KOPT-K1 (cell line): Measurements from ENCODE around the gene IFT172.
"Not testable (repeated sequence)": the region's sequence is repeated elsewhere in the genome, so short reads cannot be mapped to it uniquely, and the experiment has no call there.

ENCODE experiments used
- H3K27ac ChIP-seq: fragments of 200-600 bp; sonication (generic); 2 replicates; pipeline ENCODE4 v1.5.1; 2016; ENCODE audit warnings: antibody characterized with exemption, mild to moderate bottlenecking, low read depth, low read length; ENCODE audit not compliant: poor library complexity, severe bottlenecking
- H3K36me3 ChIP-seq: fragments of 200-600 bp; sonication (generic); 2 replicates; pipeline ENCODE4 v1.5.1; 2017; ENCODE audit warnings: antibody characterized with exemption, mild to moderate bottlenecking, low read length, moderate library complexity; ENCODE audit not compliant: insufficient read depth
- H3K9me3 ChIP-seq: fragments of 200-600 bp; sonication (generic); 2 replicates; pipeline ENCODE4 v1.5.1; 2017; ENCODE audit warnings: antibody characterized with exemption, low read length, mild to moderate bottlenecking; ENCODE audit not compliant: insufficient read depth, poor library complexity, severe bottlenecking

The IFT172 gene

DNA sequence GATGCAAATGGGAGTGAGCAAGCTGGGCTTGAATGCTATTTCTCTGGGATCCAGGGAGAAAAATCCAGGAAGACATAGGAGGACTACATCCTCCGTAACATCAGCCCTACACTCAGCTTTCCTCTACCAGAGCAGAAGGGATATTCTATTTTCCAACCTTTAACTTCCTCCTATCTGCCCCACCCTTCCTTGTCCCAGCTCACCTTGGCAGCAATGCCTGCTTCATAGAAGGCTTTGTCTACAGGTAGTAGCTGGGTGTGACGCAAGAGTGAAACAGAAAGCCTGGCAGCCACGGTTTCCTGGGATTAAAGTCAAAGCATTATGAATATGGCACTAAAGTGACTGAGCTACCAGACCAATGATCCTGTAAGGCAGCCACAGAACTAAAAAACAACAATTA is 43.5 kb downstream of the IFT172 start:
- no peaks in the 10 kb centered on the region for H3K9me3 ChIP-seq
- peaks cover 27% of the 10 kb centered on the region for H3K36me3 ChIP-seq
- H3K27ac ChIP-seq, result no peak overlapping the region

DNA sequence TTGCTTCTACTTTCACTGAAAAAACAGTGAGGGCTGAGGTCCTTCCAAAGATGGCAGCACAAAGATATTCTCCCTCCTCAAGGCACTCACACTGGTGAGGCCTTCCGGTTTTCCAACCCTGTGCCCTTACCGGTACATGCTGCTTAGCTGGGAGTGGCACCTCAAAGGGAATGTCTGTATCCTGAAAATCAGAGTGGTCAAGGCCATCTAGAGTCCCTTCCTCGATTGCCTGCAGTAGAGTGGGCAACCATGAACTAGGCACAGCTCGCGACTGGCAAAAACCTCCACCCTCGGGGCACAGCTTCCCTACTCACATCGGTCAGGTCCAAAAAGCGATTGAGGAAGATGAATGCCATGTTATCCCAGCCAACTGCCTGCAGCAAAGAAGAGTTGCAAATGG is 43.9 kb downstream of the IFT172 start:
- Histone ChIP-seq H3K9me3 (no peaks in the 10 kb centered on the region), H3K36me3 (peaks cover 32% of the 10 kb centered on the region), H3K27ac (no peak overlapping the region)

DNA sequence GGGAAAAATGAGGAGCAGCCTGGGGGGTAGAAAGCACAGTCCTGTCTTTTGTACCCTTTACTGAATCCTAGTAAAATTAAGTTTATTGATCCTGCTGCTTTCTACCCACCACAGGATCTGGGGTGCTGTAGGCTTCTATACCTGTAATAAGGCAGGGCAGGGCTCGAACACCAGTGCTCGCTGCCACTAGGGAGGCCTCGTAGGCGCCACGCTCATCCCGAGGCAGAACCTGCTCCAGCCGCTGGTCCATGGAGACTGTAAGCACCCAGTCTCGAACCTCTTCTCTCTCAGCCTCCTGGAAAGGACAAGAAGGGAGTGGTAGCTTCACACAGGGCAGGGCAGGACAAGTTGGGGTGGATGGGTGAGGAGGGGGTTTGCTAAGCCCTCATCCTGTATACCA is 44.4 kb downstream of the IFT172 start:
- Histone ChIP-seq H3K9me3 (no peaks in the 10 kb centered on the region), H3K36me3 (peaks cover 36% of the 10 kb centered on the region), H3K27ac (no peak overlapping the region)

DNA sequence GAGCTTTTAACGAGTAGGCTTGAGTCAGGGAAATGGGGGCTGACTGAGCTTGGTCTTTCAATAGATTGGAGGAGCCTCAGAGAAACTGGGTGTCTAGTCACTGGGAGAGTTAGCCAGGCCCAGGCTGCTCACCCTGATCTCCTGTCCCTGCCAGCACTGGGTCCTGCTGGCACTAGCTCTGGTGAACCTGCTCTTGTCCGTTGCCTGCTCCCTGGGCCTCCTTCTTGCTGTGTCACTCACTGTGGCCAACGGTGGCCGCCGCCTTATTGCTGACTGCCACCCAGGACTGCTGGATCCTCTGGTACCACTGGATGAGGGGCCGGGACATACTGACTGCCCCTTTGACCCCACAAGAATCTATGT is 46.6 kb downstream of the IFT172 start:
- H3K36me3 ChIP-seq, result peaks cover 58% of the 10 kb centered on the region
- no peaks in the 10 kb centered on the region for H3K9me3 ChIP-seq
- H3K27ac ChIP-seq, result no peak overlapping the region

DNA sequence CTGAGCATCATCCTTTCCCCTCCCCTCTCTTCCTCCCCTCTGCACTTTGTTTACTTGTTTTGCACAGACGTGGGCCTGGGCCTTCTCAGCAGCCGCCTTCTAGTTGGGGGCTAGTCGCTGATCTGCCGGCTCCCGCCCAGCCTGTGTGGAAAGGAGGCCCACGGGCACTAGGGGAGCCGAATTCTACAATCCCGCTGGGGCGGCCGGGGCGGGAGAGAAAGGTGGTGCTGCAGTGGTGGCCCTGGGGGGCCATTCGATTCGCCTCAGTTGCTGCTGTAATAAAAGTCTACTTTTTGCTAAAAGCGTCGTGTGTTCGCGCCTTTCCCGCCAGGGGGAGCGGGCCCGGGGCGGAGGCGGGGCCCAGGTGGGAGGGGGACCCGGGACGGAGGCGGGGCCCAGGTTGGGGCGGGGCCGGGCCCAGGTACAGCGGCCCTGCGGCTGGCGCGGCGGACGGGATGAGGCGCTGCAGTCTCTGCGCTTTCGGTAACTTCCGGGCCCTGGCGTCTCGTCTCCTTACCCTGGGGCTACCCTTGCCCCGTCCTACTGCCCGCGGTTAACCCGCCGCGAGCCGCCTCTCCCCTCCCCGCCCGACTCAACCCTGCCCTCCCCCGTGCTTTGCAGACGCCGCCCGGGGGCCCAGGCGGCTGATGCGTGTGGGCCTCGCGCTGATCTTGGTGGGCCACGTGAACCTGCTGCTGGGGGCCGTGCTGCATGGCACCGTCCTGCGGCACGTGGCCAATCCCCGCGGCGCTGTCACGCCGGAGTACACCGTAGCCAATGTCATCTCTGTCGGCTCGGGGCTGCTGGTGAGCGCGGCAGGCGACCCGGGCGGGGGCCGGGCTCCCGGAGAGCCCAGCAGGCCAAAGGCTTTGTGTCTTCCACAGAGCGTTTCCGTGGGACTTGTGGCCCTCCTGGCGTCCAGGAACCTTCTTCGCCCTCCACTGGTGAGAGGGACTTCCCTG is 47.3 kb downstream of the IFT172 start, which contains the start of gene KRTCAP3:
TSS of gene KRTCAP3 (plus strand) at position 424 of the 962 bp plus-strand sequence. CDS start at position 456, 32 bp downstream.
- Histone ChIP-seq H3K27ac (no peak within 1 kb of the TSS), H3K36me3 (peaks cover 61% of the 10 kb centered on the region), H3K9me3 (no peaks in the 10 kb centered on the region)

DNA sequence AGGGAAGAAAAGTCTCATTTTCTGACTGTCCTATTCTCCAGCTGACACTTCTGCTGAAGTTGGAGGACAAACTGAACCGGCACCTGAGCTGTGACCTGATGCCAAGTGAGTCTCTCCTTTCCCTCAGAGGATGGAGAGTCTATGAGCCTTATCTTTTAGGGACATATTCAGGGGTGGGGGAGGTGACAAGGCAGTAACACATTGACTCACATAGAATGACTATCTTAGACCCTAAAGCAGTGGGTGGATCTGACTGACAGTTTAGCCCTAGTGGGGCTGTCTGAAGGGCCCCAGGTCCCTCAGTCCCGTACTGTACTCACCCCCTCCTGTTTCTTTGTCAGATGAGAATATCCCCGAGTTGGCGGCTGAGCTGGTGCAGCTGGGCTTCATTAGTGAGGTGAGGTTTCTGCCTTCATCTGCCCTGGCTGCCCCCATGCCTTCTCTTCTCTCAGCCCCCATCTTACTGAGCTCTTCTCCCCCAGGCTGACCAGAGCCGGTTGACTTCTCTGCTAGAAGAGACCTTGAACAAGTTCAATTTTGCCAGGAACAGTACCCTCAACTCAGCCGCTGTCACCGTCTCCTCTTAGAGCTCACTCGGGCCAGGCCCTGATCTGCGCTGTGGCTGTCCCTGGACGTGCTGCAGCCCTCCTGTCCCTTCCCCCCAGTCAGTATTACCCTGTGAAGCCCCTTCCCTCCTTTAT is 48.2 kb downstream of the IFT172 start:
- no peak overlapping the region for H3K27ac ChIP-seq

DNA sequence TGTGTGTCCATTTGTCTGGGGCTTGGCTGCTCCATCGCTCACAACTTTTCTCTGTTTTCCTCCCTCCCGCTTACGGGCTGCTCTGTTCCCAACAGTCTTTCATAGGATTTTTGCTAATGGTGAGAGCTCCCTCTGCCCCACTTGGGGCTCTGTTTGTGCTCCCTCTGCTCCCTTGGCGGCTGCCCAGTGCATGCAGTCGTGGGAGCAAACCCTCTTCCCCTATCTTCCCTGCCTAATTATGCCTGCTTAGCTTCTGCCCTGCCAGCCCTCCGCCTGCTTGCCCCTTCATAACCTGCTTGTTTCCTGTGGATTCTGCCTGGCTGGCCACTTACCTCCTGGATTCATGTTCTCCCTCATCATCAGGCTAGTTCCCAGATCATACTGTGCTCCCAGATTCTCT is 53.9 kb downstream of the IFT172 start:
- no peaks in the 10 kb centered on the region for H3K9me3 ChIP-seq
- H3K27ac ChIP-seq, result no peak overlapping the region
- H3K36me3 ChIP-seq, result peaks cover 86% of the 10 kb centered on the region

More for the DNA sequence above, 48.2 kb downstream of the IFT172 start:
- Histone ChIP-seq H3K36me3 (peaks cover 68% of the 10 kb centered on the region), H3K9me3 (no peaks in the 10 kb centered on the region)

DNA sequence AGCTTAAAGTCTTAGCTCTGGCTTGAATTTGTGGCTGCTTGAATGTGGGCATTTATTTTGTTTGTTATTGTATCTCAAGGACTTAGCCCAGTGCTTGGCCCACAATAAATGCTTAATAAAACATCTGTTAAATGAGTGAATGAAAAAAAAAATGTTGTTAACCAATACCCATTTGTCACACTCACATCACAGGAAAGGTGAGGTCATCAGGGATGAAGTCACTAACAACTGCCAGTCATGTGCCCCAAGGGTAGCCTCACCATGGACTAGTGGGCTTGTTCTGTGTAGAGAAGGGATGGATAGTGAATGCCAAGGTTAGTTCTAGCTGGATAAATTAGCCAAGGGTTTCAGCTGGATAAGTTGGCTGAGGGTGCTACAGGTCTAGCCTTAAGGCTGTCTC is 58.1 kb downstream of the IFT172 start:
- no peak overlapping the region for H3K27ac ChIP-seq
- peaks cover 46% of the 10 kb centered on the region for H3K36me3 ChIP-seq
- H3K9me3 ChIP-seq, result no peaks in the 10 kb centered on the region

DNA sequence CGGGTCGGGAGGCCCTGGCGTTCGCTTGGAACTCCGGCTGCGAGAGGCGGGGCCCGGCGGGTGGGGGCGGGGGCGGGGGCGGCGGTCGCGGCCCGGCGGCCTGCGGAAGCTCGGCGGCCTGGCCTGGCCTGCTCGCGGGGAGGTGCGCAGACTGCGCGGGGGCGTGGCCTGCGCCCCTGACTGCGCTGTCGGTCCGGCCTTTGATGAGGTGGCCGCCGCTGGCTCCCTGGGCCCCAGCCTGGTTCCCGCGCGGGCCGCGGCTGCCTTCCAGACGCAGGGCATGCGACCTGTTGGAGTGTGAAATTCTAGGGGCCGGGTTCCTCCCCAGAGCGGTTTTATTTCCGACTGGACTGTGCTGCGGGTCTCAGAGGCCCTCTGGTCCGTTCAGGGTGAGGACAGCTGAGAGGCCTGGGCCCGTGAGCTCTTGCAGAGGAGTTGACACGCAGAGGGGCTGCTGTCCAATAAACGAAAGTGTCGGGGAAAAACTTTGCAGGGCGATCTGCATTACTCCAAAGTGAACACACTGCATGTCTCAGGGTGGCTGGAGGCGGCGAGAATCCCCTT is 60.5 kb downstream of the IFT172 start:
- no peaks in the 10 kb centered on the region for H3K9me3 ChIP-seq
- peaks cover 22% of the 10 kb centered on the region for H3K36me3 ChIP-seq
- peak overlapping the region; percentile 88 for H3K27ac ChIP-seq

DNA sequence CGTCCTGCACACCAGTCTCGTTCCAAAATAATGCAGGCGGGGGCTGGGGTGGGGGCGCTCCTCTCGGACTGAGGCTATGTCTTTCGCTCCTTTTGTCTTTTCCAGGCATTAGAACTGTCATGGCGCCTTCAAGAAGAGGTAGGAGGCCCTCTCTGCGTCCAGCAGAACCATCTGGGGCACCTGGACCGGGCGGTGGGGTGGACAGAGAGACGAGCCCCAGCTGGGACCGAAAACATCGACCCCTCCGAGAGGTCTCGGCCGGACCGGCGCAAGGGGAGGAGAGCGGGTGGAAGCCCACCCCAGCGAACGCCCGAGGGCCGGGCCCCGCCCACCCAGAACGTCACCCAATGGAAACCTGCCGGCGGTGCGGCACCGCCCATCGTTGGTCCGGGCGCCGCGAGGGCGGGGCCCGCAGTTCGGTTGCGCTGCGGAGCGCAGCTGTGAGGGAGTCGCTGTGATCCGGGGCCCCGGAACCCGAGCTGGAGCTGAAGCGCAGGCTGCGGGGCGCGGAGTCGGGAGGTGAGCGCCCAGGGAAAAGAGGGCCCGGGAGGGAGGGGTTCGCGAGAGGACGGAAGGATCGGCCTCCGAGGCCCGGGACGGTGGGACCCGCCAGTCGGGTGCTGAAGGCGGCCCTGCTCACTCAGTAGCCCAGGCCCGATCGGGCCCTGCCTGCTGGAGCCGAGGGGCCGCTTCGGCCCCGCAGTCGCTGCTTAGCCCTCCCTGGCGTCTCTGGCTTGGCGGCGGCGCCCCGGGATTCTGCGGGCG is 61.1 kb downstream of the IFT172 start, which contains the start of gene NRBP1:
TSS of gene NRBP1 (plus strand) at position 419 of the 765 bp plus-strand sequence. CDS start 4,643 bp downstream, outside the sequence.
- Histone ChIP-seq H3K36me3 (peaks cover 16% of the 10 kb centered on the region), H3K27ac (peak within 1 kb of the TSS; percentile 88), H3K9me3 (no peaks in the 10 kb centered on the region)

DNA sequence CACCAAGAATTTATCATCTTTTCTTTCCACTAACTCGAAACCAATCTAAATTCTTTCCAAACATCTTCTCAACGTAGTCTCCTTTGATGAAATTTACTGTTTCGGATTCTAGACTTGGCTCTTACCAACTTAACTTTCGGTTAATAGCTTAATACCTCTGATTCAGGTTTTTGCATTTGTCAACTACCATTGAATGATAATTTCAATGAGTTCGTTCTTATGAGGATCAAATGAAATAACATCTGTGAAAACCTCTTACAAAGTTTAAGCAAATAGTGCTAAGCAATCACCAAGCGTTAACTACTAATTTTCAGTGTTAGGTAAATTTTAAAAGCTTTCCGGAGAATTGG is 61.7 kb downstream of the IFT172 start:
- H3K9me3 ChIP-seq, result no peaks in the 10 kb centered on the region
- H3K36me3 ChIP-seq, result peaks cover 10% of the 10 kb centered on the region; the same call in 1 of the 2 replicates
- peak overlapping the region; percentile 88 for H3K27ac ChIP-seq

DNA sequence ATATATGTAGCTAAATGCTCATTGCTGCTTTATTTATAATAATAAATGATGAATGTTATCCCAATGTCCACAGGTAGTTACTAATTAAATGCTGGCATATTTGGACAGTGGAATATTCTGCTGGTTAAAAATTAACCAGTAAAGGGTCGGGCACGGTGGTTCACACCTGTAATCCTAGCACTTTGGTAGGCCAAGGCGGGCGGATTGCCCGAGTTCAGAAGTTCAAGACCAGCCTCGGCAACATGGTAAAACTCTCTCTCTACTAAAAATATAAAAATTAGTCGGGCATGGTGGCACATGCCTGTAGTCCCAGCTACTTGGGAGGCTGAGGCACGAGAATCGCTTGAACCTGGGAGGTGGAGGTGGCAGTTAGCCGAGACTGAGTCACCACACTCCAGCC is 64.5 kb downstream of the IFT172 start:
- not testable (repeated sequence) for H3K36me3 ChIP-seq

DNA sequence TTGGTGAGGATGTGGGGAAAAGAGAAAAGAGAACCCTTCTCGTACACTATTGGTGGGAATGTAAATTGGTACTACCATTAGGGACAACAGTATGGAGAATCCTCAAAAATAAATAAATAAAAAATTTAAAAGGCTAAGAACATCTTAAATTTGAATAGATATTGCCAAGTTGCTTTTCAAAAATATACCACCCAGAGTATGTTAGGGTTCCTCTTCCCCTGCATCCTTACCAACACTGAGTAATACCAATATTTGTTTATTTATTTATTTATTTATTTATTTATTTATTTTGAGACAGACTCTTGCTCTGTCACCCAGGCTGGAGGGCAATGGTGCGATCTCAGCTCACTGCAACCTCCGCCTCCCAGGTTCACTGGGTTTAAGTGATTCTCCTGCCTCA is 66.6 kb downstream of the IFT172 start:
- Histone ChIP-seq H3K9me3 (no peaks in the 10 kb centered on the region), H3K36me3 (no peaks in the 10 kb centered on the region), H3K27ac (no peak overlapping the region)

More for the DNA sequence above, 64.5 kb downstream of the IFT172 start:
- not testable (repeated sequence) for H3K9me3 ChIP-seq, H3K27ac ChIP-seq

DNA sequence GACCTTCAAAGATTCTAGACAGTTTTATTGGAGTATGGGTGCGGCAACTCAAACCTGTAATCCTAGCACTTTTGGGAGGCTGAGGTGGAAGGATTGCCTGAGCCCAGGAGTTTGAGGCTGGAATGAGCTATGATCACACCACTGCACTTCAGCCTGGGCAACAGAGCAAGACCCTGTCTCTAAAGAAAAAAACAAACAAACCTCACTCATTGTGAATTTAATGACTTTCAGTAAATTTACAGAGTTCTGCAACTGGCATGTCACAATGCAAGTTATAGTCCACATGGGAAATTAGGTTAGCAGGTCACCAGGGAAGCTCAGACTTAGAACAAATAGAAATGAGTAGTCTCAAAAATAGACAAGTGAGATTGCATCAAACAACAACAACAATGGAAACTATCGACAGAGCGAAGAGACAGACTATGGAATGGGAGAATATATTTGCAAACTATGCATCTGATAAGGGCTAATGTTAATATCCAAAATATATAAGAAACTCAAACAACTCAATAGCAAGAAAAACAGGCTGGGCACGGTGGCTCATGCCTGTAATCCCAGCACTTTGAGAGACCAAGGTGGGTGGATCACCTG is 67.8 kb downstream of the IFT172 start:
- Histone ChIP-seq H3K9me3 (no peaks in the 10 kb centered on the region), H3K36me3 (no peaks in the 10 kb centered on the region), H3K27ac (no peak overlapping the region)
